Tibial nerve (tissue), 4 donors: ENCODE data around the gene JAKMIP2.

ENCODE experiments used
- EP300 ChIP-seq, 2 donors: sonication (generic); formaldehyde crosslinking; IDR thresholded peaks; one replicate each; pipeline ENCODE4 v1.6.1; 2017; ENCODE audit warnings: antibody characterized with exemption in 2 of 2, mild to moderate bottlenecking in 1 of 2
- TF ChIP-seq, protein P1 (sequence below), 5 experiments: fragments of 200-600 bp in 3 of 5; fragments of 450-650 bp in 2 of 5; sonication (generic) in 3 of 5; IDR thresholded peaks; one replicate each; pipeline ENCODE4 v1.5.1; 2016 to 2019; ENCODE audit warnings: antibody characterized with exemption in 5 of 5, mild to moderate bottlenecking in 3 of 5, moderate library complexity in 2 of 5

DNA sequence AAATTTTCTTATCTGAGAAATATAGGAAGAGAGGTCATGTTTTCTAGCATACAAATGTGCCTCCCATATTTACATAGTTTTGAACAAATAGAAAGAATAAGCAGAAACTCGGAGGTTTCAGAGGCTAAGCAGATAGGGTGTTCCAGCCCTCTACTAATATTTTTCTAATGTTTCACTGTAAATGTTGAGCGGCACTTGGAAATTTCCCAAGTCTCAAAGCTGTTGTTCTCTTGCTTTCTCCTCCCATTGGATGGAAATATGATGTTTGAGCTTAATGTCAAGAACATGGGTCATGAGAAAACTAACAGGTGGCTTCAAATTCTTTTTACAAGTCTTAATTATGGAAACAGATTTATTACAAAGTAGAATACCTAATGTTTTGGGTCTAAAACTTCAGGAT, 43.8 kb upstream of the JAKMIP2 start:
- TF ChIP-seq EP300 (IDR thresholded peaks at IDR 0.05) = no peak
- TF ChIP-seq, protein P1, sequence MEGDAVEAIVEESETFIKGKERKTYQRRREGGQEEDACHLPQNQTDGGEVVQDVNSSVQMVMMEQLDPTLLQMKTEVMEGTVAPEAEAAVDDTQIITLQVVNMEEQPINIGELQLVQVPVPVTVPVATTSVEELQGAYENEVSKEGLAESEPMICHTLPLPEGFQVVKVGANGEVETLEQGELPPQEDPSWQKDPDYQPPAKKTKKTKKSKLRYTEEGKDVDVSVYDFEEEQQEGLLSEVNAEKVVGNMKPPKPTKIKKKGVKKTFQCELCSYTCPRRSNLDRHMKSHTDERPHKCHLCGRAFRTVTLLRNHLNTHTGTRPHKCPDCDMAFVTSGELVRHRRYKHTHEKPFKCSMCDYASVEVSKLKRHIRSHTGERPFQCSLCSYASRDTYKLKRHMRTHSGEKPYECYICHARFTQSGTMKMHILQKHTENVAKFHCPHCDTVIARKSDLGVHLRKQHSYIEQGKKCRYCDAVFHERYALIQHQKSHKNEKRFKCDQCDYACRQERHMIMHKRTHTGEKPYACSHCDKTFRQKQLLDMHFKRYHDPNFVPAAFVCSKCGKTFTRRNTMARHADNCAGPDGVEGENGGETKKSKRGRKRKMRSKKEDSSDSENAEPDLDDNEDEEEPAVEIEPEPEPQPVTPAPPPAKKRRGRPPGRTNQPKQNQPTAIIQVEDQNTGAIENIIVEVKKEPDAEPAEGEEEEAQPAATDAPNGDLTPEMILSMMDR (IDR thresholded peaks at IDR 0.05) = no peak
